Uterus (tissue), 4 donors: ENCODE results near the gene GGPS1. TPM values are rescaled to one million over a fixed set of nuclear protein-coding genes. Genes with fewer than 3 reads are reported as not detected.
A peak's percentile ranks its signal among the peaks of the same experiment; 100 is the strongest.
"Not testable (repeated sequence)": the region's sequence is repeated elsewhere in the genome, so short reads cannot be mapped to it uniquely, and the experiment has no call there.

Source experiments
- DNase-seq, 2 donors: peaks; one replicate each; pipeline ENCODE4 v3.0.0-alpha.2; 2019 to 2020
- H3K27ac ChIP-seq, 2 donors: fragments of 200-600 bp; sonication (generic); 1 replicate in 1 of 2; 2 replicates in 1 of 2; pipeline ENCODE4 v1.5.1; 2016 to 2018
- H3K27me3 ChIP-seq, 2 donors: fragments of 200-600 bp; sonication (generic); one replicate each; pipeline ENCODE4 v1.5.1; 2018 to 2019; ENCODE audit warnings: control low read depth in 1 of 2
- H3K36me3 ChIP-seq, 2 donors: fragments of 200-600 bp; sonication (generic); one replicate each; pipeline ENCODE4 v1.5.1; 2019; ENCODE audit warnings: control low read depth in 1 of 2
- H3K4me1 ChIP-seq, 2 donors: fragments of 200-600 bp; sonication (generic); one replicate each; pipeline ENCODE4 v1.5.1; 2018 to 2019; ENCODE audit warnings: control low read depth in 1 of 2
- H3K4me3 ChIP-seq, 2 donors: fragments of 200-600 bp; sonication (generic); 1 replicate in 1 of 2; 2 replicates in 1 of 2; pipeline ENCODE4 v1.5.1; 2018 to 2019; ENCODE audit warnings: mild to moderate bottlenecking in 1 of 2
- H3K9me3 ChIP-seq, 2 donors: fragments of 200-600 bp; sonication (generic); one replicate each; pipeline ENCODE4 v1.5.1; 2019; ENCODE audit warnings: control low read depth in 1 of 2
- CTCF ChIP-seq, 4 experiments: fragments of 200-600 bp in 2 of 4; fragments of 450-650 bp in 2 of 4; sonication (generic) in 2 of 4; IDR thresholded peaks; one replicate each; pipeline ENCODE4 v1.5.1; 2016 to 2019; ENCODE audit warnings: antibody characterized with exemption in 4 of 4, mild to moderate bottlenecking in 2 of 4, moderate library complexity in 1 of 4
- POLR2A ChIP-seq, 2 donors: fragments of 450-650 bp; IDR thresholded peaks; one replicate each; pipeline ENCODE4 v1.6.1; 2016; ENCODE audit warnings: antibody characterized with exemption in 2 of 2, mild to moderate bottlenecking in 1 of 2, moderate library complexity in 1 of 2
- intact Hi-C: fragments of 100-400 bp; cut with DNase I; formaldehyde crosslinking; loops from one replicate; pipeline ENCODE4 v1.15.1; 2023; ENCODE audit warnings: low total_unique reads
- total RNA-seq, 4 donors: library from RNA; depleted of rRNA in 3 of 4; stranded (reverse); fragments of >200 nt in 3 of 4; gene quantifications; one replicate each; pipeline versions ENCODE4 v1.1.0 to v1.2.4, GENCODE V29; 2014 to 2023
- donor health status: DM: yes; HTN: yes; CAD: no.

GGPS1 gene
- total RNA-seq, 4 donors from 2014 or later = 10.0 to 40.2 (median 25.6) TPM

GRCh38 chr1:235304549-235305451 lies 23.6 kb upstream of the GGPS1 start:
- no peak for DNase-seq
- H3K27me3 ChIP-seq = no peaks in the 10 kb centered on the region
- TF ChIP-seq CTCF (IDR thresholded peaks at IDR 0.05) (no peak), POLR2A (IDR thresholded peaks at IDR 0.05) (no peak)
- H3K36me3 ChIP-seq = no peaks in the 10 kb centered on the region
- H3K4me1 ChIP-seq = peaks cover 4 to 5% of the 10 kb centered on the region in 2 donors
- no peak overlapping the region for H3K4me3 ChIP-seq
- intact Hi-C loops = no loop called here
- no peaks in the 10 kb centered on the region for H3K9me3 ChIP-seq
- peak overlapping the region in 1 of 2 donors; percentile 19 for H3K27ac ChIP-seq

- Histone ChIP-seq H3K4me1 (peaks cover 4 to 5% of the 10 kb centered on the region in 2 donors), H3K36me3 (no peaks in the 10 kb centered on the region), H3K27ac (peak overlapping the region in 1 of 2 donors; percentile 25), H3K4me3 (no peak overlapping the region), H3K9me3 (no peaks in the 10 kb centered on the region), H3K27me3 (no peaks in the 10 kb centered on the region)
- no peak for DNase-seq
- intact Hi-C loops = no loop called here
- TF ChIP-seq POLR2A (IDR thresholded peaks at IDR 0.05) (no peak), CTCF (IDR thresholded peaks at IDR 0.05) (no peak)
Measured at GRCh38 chr1:235307158-235308124, 20.9 kb upstream of the GGPS1 start.

GRCh38 chr1:235309206-235309605 lies 19.2 kb upstream of the GGPS1 start:
- H3K9me3 ChIP-seq, H3K4me1 ChIP-seq, DNase-seq, H3K36me3 ChIP-seq, H3K27ac ChIP-seq, H3K4me3 ChIP-seq, H3K27me3 ChIP-seq, intact Hi-C loops: not testable (repeated sequence)

- Histone ChIP-seq H3K4me1 (peaks cover 0 to 6% of the 10 kb centered on the region in 2 donors), H3K9me3 (no peaks in the 10 kb centered on the region), H3K27ac (no peak overlapping the region), H3K4me3 (no peak overlapping the region), H3K27me3 (no peaks in the 10 kb centered on the region), H3K36me3 (no peaks in the 10 kb centered on the region)
- intact Hi-C loops = no loop called here
- no peak for DNase-seq
- TF ChIP-seq CTCF (IDR thresholded peaks at IDR 0.05) = no peak
- TF ChIP-seq POLR2A (IDR thresholded peaks at IDR 0.05) = no peak
Measured at GRCh38 chr1:235313262-235313661, 15.1 kb upstream of the GGPS1 start.

GRCh38 chr1:235313931-235314678 lies 14.3 kb upstream of the GGPS1 start:
- Histone ChIP-seq H3K4me3 (no peak overlapping the region), H3K27me3 (no peaks in the 10 kb centered on the region), H3K27ac (peak overlapping the region in 1 of 2 donors; percentile 11), H3K4me1 (peaks cover 0 to 6% of the 10 kb centered on the region in 2 donors), H3K9me3 (no peaks in the 10 kb centered on the region), H3K36me3 (no peaks in the 10 kb centered on the region)
- intact Hi-C loops = no loop called here
- no peak for TF ChIP-seq POLR2A (IDR thresholded peaks at IDR 0.05)
- TF ChIP-seq CTCF (IDR thresholded peaks at IDR 0.05) = no peak
- DNase-seq = no peak
